Endothelial cell of umbilical vein (primary cell): ENCODE data around the gene DNMT1.

Source experiments
- MAX ChIP-seq: IDR thresholded peaks from 2 replicates; pipeline ENCODE4 v1.6.1; 2011; ENCODE audit not compliant: insufficient read depth, insufficient read length
- POLR2A ChIP-seq: IDR thresholded peaks from 2 replicates; pipeline ENCODE4 v1.6.1; 2012; ENCODE audit warnings: low read depth, mild to moderate bottlenecking, control low read depth, low read length
- POLR2AphosphoS5 ChIP-seq: IDR thresholded peaks from 2 replicates; pipeline ENCODE4 v1.6.1; 2012; ENCODE audit warnings: low read depth, mild to moderate bottlenecking, control low read depth, low read length, moderate library complexity; ENCODE audit not compliant: insufficient read depth
- TF ChIP-seq, protein P1 (sequence below), 2 donors: IDR thresholded peaks; 1 replicate in 1 of 2; 2 replicates in 1 of 2; pipeline ENCODE4 v1.5.1; 2011; ENCODE audit warnings: low read length in 2 of 2, mild to moderate bottlenecking in 2 of 2, moderate library complexity in 2 of 2, control low read depth in 1 of 2, inconsistent platforms in 1 of 2, low read depth in 1 of 2; ENCODE audit not compliant: insufficient read depth in 1 of 2; ENCODE audit errors: extremely low read depth in 1 of 2

GRCh38 chr19:10182076-10182475, 12.7 kb downstream of the DNMT1 start:
- TF ChIP-seq, protein P1, sequence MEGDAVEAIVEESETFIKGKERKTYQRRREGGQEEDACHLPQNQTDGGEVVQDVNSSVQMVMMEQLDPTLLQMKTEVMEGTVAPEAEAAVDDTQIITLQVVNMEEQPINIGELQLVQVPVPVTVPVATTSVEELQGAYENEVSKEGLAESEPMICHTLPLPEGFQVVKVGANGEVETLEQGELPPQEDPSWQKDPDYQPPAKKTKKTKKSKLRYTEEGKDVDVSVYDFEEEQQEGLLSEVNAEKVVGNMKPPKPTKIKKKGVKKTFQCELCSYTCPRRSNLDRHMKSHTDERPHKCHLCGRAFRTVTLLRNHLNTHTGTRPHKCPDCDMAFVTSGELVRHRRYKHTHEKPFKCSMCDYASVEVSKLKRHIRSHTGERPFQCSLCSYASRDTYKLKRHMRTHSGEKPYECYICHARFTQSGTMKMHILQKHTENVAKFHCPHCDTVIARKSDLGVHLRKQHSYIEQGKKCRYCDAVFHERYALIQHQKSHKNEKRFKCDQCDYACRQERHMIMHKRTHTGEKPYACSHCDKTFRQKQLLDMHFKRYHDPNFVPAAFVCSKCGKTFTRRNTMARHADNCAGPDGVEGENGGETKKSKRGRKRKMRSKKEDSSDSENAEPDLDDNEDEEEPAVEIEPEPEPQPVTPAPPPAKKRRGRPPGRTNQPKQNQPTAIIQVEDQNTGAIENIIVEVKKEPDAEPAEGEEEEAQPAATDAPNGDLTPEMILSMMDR (IDR thresholded peaks at IDR 0.05; ENCODE audit: extremely low read depth in 1 of 2, insufficient read depth in 1 of 2, low read depth in 1 of 2, low read length in 2 of 2), result no peak
- TF ChIP-seq POLR2AphosphoS5 (no peak), MAX (no peak), POLR2A (no peak)
